GM10266 (cell line): ENCODE data around the gene FZD2.

Experiments used
- DNase-seq: peaks from one replicate; pipeline ENCODE4 v3.0.0; 2012; ENCODE audit errors: extremely low spot score
- TF ChIP-seq, protein P1 (sequence below): IDR thresholded peaks from 2 replicates; pipeline ENCODE4 v1.5.1; 2012; ENCODE audit warnings: mild to moderate bottlenecking, low read depth; ENCODE audit not compliant: control insufficient read depth, insufficient read depth; ENCODE audit errors: missing control alignments

Gene FZD2

DNA sequence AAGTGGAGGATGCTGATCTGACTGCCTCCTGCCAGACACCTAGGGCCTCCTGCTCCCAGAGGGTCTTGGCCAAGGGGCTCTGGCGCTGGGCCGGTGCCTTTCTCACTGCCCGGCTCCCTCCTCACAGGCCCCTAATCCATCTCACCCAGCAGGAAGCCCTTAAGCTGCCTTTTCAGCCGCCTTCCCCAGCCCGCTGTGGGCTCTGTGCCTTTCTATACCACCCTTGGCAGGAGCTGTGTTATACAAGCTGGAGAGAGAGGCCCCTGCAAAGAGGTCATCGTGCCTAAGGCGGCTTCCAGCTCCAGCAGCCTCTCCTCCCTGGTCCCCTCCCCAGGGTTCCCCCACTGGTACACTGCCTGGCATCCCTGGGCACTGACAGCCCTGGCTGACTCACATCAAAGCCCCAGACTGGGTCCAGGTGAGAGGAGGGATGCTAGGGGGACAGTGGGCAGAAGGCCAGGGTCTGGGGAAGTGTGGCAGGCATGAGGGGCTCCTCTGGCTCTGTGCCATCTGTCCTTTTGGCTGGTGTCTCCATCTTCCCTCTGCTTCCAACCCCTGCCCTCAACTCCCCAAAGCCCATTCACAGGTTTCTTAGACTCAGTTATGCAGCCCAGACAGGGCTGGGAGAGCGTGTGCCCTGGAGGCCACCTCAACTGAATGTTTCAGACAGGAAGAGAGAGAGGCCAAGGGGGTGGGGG lies 15.3 kb upstream of the FZD2 start:
- DNase-seq = no peak

DNA sequence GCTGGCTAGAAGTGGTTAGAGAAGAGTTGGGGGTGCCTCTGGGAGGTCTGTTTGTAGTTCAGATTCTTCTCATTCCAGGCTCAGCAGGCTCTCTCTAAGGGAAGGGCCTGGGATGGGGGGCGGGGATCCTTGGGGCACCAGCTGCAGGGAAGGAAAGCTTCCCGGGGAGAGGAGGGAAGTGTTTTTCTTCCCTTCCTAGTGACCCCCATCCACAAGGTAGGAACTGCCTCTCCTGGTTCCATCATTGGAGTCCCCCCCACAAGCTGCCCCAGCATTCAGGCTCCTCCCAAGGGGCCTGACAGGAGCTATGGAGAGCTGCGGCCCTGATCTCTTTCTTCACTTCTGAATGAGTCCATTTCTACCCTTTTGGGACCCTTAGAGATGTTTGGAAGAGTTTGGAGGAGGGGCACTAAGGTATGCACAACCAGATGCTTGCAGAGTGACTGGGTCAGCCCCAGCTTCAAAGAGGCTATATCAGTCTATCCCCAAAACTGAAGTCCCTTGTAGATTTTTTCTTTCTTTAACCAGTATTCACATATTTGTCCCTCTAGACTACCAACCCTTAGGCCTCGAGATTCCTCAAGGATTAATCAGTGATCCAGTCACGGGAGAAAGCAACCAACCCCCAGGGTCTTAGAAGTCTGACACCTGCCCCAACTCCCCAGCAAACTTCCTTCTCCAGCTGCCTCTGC lies 13.9 kb upstream of the FZD2 start:
- no peak for DNase-seq
- TF ChIP-seq, protein P1, sequence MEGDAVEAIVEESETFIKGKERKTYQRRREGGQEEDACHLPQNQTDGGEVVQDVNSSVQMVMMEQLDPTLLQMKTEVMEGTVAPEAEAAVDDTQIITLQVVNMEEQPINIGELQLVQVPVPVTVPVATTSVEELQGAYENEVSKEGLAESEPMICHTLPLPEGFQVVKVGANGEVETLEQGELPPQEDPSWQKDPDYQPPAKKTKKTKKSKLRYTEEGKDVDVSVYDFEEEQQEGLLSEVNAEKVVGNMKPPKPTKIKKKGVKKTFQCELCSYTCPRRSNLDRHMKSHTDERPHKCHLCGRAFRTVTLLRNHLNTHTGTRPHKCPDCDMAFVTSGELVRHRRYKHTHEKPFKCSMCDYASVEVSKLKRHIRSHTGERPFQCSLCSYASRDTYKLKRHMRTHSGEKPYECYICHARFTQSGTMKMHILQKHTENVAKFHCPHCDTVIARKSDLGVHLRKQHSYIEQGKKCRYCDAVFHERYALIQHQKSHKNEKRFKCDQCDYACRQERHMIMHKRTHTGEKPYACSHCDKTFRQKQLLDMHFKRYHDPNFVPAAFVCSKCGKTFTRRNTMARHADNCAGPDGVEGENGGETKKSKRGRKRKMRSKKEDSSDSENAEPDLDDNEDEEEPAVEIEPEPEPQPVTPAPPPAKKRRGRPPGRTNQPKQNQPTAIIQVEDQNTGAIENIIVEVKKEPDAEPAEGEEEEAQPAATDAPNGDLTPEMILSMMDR = no peak

More for the DNA sequence above, 15.3 kb upstream of the FZD2 start:
- TF ChIP-seq, protein P1 = no peak

DNA sequence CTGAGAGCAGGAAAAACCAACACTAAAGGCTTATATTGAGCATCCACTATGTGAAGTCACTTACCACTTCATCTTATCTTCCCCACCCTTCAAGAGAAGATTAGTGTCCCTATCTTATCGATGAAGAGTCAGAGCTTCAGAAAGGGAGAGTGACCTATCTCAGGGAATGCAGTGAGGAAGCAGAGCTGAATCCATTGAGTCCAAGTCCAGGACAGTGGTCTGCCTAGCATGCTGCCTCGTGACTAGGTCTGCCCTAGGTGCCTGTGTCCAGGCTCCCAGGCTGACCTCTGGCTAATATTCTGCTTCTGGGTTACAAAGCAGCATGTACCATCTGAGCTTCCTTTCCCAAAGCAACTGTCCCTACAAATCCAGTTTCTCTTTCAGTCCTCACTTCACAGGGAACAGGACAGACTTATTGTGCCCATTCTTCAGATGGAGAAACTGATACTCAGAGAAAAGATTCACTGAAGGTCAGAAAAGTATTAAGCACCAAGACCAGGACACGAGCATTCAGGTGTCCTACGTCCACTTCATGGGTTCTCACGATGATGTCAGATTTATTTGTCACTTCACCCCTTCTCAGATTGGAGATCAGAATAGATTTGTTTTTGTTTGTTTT lies 13.3 kb upstream of the FZD2 start:
- DNase-seq = no peak
- TF ChIP-seq, protein P1 = no peak

DNA sequence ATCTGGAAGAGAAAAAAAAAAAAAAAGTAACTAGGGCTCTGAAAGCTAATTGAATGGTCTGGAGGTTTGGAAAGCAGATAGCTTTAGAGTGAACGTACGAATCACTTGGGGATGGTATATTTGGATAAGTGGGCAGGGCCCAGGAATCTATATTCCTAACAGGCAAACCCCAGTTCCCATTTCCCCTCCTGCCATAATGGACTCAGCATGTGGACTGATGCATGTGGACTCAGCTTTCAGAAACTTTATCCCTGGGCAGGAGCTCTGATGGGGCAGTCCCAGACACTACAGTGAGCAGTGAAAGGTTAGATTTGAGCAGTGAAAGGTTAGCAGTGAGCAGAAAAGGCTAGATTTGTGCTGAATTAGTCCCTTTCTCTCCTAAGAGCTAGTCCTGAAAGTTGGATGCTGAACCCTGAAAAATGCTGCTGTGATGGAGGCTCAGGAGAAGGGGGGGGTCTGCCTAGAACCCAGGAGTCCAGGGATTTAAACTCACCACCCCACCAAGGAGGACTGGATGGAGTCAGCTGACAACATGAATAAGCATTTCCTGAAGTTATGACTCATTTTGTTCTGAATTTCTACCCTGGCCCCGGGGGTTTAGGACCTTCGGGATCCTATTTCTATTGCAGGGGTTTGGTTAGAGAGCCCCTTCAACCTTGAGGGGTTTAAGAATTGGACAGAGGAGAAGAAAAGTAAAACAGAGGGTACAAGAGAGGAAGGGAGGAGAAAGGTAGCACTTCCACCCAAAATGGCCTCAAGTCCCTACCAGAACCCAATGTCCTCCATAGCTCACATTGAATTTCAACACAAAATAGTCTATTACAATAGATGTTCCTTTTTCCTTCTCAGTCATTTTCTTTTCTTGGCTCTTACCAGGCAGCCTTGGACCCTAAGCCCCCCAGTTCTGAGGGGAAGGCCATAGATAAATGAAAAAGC lies 10.3 kb upstream of the FZD2 start:
- DNase-seq = no peak
- TF ChIP-seq, protein P1 = no peak

DNA sequence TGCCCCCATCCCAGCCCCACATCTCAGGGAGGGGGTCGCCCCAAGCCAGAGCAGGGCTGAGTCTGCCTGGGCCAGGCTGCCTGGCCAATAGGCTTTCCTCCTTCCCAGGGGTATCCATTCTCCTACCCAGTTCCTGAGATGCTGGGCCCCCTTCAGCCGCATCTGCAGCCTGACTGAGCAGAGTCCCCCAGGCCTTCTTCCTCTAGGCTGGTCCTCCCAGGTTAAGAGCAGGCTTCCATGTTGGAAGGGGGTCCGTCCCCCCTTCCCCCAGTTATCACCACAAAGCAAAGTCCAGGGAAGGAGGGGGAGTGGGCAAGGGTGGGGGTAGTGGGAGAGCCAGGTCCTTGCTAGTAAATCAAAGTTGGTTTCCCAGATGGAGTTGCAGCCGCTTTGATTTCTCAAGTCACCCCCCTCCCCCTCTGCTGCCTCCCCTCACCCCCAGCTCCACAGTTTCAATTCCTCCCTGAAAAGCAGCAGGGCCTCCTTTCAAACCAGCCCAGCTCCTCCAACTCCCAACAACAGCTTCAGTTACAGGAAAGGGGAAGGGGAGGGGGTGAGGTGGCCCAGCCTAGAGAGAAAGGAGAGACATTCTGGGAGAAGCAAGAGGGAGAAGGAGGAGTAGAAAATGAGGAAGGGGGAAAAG lies 9.5 kb upstream of the FZD2 start:
- TF ChIP-seq, protein P1 = no peak
- DNase-seq = no peak

DNA sequence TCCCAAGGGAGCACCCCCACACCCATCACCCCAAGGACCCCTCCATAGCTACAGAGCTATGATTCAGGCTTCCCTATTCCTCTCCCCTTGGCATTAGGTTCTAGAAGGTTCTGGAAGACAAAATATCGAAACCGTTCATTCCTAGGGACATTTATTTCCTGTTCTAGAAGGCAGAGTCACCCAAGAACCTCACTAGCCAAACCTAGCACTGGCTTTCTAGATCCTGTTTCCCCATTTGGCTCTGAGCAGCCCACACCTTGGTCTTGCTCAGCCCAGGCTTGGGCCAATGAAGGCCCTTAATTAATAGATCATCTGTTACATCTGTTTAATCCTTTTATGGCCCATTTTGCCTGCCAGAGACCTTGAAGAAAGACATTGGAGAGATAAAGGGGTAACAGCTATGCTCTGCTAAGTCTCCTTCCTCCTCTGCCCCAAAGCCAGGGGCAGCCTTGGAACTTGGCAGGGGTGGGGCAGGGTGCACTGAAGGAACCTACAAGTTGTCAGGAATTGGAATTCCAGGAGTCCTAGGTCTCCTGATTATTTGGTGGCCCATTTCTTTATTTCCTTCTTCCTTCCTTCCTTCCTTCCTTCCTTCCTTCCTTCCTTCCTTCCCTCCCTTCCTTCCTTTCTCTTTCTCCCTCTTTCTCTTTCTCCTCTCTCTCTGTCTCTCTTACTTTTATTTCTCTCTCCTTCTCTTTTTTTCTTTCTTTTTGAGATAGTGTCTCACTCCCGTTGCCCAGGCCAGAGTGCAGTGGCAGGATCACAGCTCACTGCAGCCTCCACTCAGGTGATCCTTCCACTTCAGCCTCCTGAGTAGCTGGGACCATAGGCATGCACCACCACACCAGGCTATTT lies 8.7 kb upstream of the FZD2 start:
- TF ChIP-seq, protein P1 = no peak
- no peak for DNase-seq
